SK-N-SH treated with all-trans-retinoic acid at 6 μM for 48 hours (cell line): ENCODE results near the gene SUSD6.

ENCODE experiments used
- ATAC-seq: fragments of 200-7000 bp; cut with Tn5 transposase; 3 replicates; pipeline ENCODE4 v1.9.1; 2020; ENCODE audit warnings: mild to moderate bottlenecking, moderate library complexity
- ARNTL ChIP-seq: fragments of 450-650 bp; formaldehyde crosslinking; IDR thresholded peaks from 2 replicates; pipeline ENCODE4 v1.5.0; 2020; ENCODE audit warnings: low read depth, mild to moderate bottlenecking, moderate library complexity, borderline replicate concordance
- BACH2 ChIP-seq: fragments of 250-450 bp; sonication (Bioruptor Pico); IDR thresholded peaks from 2 replicates; pipeline ENCODE4 v1.9.0; 2021; ENCODE audit warnings: mild to moderate bottlenecking, borderline replicate concordance
- CSDC2 ChIP-seq: fragments of 250-450 bp; sonication (Bioruptor Pico); IDR thresholded peaks from 2 replicates; pipeline ENCODE4 v1.5.0; 2020; ENCODE audit warnings: mild to moderate bottlenecking, moderate library complexity
- CSRNP3 ChIP-seq: fragments of 250-450 bp; sonication (Bioruptor Pico); IDR thresholded peaks from 2 replicates; pipeline ENCODE4 v1.5.1; 2021; ENCODE audit warnings: mild to moderate bottlenecking, moderate library complexity
- ESRRG ChIP-seq: fragments of 250-450 bp; sonication (Bioruptor Pico); IDR thresholded peaks from 2 replicates; pipeline ENCODE4 v1.6.1; 2021; ENCODE audit warnings: mild to moderate bottlenecking
- GLIS3 ChIP-seq: fragments of 250-450 bp; sonication (Bioruptor Pico); IDR thresholded peaks from 2 replicates; pipeline ENCODE4 v1.5.0; 2020; ENCODE audit warnings: mild to moderate bottlenecking, moderate library complexity
- OSR1 ChIP-seq: fragments of 250-450 bp; sonication (Bioruptor Pico); IDR thresholded peaks from 2 replicates; pipeline ENCODE4 v1.8.0; 2022; ENCODE audit warnings: moderate library complexity, mild to moderate bottlenecking, inconsistent platforms
- PATZ1 ChIP-seq: fragments of 250-450 bp; sonication (Bioruptor Pico); IDR thresholded peaks from 2 replicates; pipeline ENCODE4 v1.8.0; 2020; ENCODE audit warnings: mild to moderate bottlenecking, moderate library complexity, borderline replicate concordance
- PPARA ChIP-seq: fragments of 250-450 bp; sonication (Bioruptor Pico); IDR thresholded peaks from 2 replicates; pipeline ENCODE4 v1.5.0; 2020; ENCODE audit warnings: mild to moderate bottlenecking, borderline replicate concordance
- SNAI2 ChIP-seq: fragments of 250-450 bp; sonication (Bioruptor Pico); IDR thresholded peaks from 2 replicates; pipeline ENCODE4 v1.5.0; 2020; ENCODE audit warnings: mild to moderate bottlenecking, moderate library complexity
- TSHZ2 ChIP-seq: fragments of 250-450 bp; sonication (Bioruptor Pico); IDR thresholded peaks from 2 replicates; pipeline ENCODE4 v1.5.0; 2020; ENCODE audit warnings: mild to moderate bottlenecking, moderate library complexity
- ZC3H10 ChIP-seq: fragments of 250-450 bp; sonication (Bioruptor Pico); IDR thresholded peaks from 2 replicates; pipeline ENCODE4 v1.5.1; 2021; ENCODE audit warnings: mild to moderate bottlenecking, moderate library complexity
- ZFP3 ChIP-seq: fragments of 250-450 bp; sonication (Bioruptor Pico); IDR thresholded peaks from 2 replicates; pipeline ENCODE4 v1.5.0; 2020; ENCODE audit warnings: mild to moderate bottlenecking, moderate library complexity
- ZFP30 ChIP-seq: fragments of 450-650 bp; formaldehyde crosslinking; IDR thresholded peaks from 2 replicates; pipeline ENCODE4 v1.5.0; 2022; ENCODE audit warnings: mild to moderate bottlenecking, moderate library complexity
- TF ChIP-seq, protein P1 (sequence below): fragments of 250-450 bp; sonication (Bioruptor Pico); IDR thresholded peaks from 2 replicates; pipeline ENCODE4 v1.5.1; 2020; ENCODE audit warnings: low read depth, mild to moderate bottlenecking, moderate library complexity

SUSD6 gene

DNA sequence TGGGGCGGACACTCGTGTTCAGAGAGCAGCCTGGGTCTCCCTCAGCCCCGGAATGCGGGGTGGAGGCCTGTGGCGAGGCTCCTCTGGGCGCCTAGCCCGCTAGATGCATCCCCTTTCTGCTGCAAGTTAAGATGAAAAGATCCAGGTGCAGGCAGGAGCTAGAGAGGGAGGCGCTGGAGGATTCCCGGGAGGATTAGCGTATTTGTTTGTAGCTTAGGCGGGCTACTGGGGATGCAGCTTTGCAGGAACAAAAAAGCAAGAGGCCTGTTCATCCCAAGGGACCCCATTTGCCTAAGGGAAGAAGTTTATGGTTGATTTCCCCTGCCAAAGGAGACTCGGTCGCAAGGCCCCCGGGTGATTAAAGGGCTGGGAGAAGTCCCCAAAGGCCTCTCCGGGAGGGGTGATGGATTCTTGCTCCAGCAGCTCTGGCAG is 37.5 kb upstream of the SUSD6 start (continued):
- TF ChIP-seq PATZ1 (no peak), GLIS3 (CRISPR knock-in tag) (no peak), ZC3H10 (CRISPR knock-in tag) (no peak), OSR1 (CRISPR knock-in tag) (no peak), TSHZ2 (CRISPR knock-in tag) (no peak), ESRRG (no peak)
- TF ChIP-seq, protein P1, sequence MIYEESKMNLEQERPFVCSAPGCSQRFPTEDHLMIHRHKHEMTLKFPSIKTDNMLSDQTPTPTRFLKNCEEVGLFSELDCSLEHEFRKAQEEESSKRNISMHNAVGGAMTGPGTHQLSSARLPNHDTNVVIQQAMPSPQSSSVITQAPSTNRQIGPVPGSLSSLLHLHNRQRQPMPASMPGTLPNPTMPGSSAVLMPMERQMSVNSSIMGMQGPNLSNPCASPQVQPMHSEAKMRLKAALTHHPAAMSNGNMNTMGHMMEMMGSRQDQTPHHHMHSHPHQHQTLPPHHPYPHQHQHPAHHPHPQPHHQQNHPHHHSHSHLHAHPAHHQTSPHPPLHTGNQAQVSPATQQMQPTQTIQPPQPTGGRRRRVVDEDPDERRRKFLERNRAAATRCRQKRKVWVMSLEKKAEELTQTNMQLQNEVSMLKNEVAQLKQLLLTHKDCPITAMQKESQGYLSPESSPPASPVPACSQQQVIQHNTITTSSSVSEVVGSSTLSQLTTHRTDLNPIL (CRISPR knock-in tag): no peak

DNA sequence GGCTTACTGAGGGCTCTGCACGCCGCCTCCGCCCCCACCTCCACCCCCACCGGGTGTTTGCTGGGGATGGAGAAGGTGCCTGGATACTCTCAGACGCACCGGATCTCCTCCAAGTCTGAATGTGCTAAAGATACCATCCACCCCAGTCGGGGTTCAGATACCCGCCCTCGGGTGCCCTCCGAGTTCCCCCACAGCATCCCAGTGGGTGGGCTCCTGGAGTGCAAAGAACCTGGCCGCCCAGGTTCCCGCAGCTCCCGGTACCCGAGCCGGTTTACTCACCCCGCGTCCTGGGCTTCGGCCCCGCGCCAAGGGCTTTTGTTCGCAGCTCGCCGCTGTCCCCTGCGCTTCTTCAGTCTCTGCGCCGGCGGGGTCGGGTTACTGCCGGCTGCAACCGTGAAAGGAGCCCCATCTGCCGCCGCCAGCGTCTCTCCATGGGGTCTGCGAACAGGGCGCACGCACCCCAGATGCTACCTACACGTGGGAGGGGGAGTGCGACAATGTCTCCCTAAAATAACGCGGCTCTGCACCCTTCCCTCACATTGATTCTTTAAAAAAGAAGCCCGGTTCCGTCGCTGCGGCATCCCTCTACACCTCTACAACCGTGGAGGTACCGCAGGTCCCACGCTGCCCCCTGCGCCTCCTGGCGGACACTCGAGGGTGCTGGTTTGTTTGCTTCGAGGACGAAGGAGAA is 37.0 kb upstream of the SUSD6 start, which contains the start of gene CCDC177:
TSS of gene CCDC177 (minus strand) at position 609 of the 691 bp plus-strand sequence. CDS start 1,249 bp downstream, outside the sequence.
- ATAC-seq: peak; percentile 93
- TF ChIP-seq ZC3H10 (CRISPR knock-in tag) (no peak), ZFP30 (no peak), BACH2 (CRISPR knock-in tag) (no peak), ZFP3 (CRISPR knock-in tag) (no peak), OSR1 (CRISPR knock-in tag) (no peak), SNAI2 (CRISPR knock-in tag) (no peak), PPARA (CRISPR knock-in tag) (no peak), CSDC2 (no peak)

GRCh38 chr14:69574954-69575295 is 36.5 kb upstream of the SUSD6 start:
- TF ChIP-seq CSRNP3 (CRISPR knock-in tag) (no peak), GLIS3 (CRISPR knock-in tag) (no peak), PATZ1 (no peak)
- peak; percentile 27 for ATAC-seq

- no peak for TF ChIP-seq CSDC2
- TF ChIP-seq TSHZ2 (CRISPR knock-in tag): no peak
- no peak for TF ChIP-seq ARNTL (CRISPR knock-in tag)
- ATAC-seq: no peak
Observed at GRCh38 chr14:69579476-69579875, 31.9 kb upstream of the SUSD6 start.
